Thyroid gland (tissue), 4 donors: ENCODE data around the gene KSR1.

Experiments
- POLR2A ChIP-seq, 2 donors: fragments of 450-650 bp; IDR thresholded peaks; one replicate each; pipeline ENCODE4 v1.6.1; 2017; ENCODE audit warnings: antibody characterized with exemption in 2 of 2, mild to moderate bottlenecking in 2 of 2, moderate library complexity in 1 of 2
- TF ChIP-seq, protein P1 (sequence below), 6 experiments: fragments of 200-600 bp in 3 of 6; fragments of 450-650 bp in 3 of 6; sonication (generic) in 3 of 6; IDR thresholded peaks; one replicate each; pipeline ENCODE4 v1.5.1; 2016 to 2019; ENCODE audit warnings: antibody characterized with exemption in 6 of 6, mild to moderate bottlenecking in 2 of 6, inconsistent platforms in 1 of 6, moderate library complexity in 1 of 6

DNA sequence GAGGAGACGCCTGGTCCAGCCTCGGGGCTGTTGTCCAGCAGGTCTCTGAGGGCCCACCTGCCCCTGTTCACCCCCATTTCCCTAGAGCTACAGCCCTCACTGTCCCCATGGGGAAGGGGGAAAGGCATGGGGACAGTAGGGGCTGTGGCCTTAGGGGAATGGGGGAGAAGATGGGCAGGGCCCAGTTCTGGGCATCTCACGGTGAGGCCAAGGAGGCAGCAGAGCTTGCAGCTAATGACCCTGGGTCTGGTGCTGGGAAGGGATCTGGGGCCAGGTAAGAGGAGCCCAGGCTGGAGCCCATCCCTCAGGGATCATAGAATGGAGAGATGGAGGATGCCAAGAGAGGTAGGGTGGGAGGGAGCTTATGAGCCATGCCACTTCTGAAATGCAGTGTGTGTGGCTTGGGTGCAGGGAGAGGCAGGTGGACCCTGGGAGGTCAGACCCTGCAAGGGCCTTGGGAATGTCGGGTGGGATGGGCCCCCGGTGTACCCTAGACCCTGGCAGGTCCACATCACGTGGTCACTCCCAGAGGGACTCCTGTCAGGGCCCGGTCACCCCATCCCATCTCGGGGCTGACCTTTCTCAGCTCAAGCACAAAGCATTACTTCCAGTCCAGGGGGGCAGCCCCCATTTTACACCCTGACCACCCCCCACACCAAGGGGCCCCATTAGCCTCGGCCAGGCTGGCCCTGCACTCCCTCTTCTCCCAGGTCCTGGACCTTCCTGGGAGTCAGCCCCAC, 35.9 kb upstream of the KSR1 start:
- TF ChIP-seq, protein P1, sequence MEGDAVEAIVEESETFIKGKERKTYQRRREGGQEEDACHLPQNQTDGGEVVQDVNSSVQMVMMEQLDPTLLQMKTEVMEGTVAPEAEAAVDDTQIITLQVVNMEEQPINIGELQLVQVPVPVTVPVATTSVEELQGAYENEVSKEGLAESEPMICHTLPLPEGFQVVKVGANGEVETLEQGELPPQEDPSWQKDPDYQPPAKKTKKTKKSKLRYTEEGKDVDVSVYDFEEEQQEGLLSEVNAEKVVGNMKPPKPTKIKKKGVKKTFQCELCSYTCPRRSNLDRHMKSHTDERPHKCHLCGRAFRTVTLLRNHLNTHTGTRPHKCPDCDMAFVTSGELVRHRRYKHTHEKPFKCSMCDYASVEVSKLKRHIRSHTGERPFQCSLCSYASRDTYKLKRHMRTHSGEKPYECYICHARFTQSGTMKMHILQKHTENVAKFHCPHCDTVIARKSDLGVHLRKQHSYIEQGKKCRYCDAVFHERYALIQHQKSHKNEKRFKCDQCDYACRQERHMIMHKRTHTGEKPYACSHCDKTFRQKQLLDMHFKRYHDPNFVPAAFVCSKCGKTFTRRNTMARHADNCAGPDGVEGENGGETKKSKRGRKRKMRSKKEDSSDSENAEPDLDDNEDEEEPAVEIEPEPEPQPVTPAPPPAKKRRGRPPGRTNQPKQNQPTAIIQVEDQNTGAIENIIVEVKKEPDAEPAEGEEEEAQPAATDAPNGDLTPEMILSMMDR (IDR thresholded peaks at IDR 0.05), result no peak
- TF ChIP-seq POLR2A (IDR thresholded peaks at IDR 0.05), result no peak
